ENCODE results near the gene RPS6KL1. TPM values are rescaled to one million over a fixed set of nuclear protein-coding genes. Genes with fewer than 3 reads are reported as not detected.
A peak's percentile ranks its signal among the peaks of the same experiment; 100 is the strongest.

Gene RPS6KL1
- total RNA-seq, 1 experiment from 2014 or later = 18.8 TPM

GRCh38 chr14:74934476-74935359 is 11.7 kb upstream of the RPS6KL1 start:
- H3K27ac ChIP-seq (ENCODE audit: insufficient read length, low read depth, low read length) = no peak overlapping the region
- no peak for TF ChIP-seq CTCF (conservative IDR thresholded peaks at IDR 0.05)
- 0 out of 4 replicates have a peak, but pooled peaks cover 0 to 3% of the 10 kb centered on the region in 2 experiments for H3K4me1 Mint-ChIP-seq
- no peaks in the 10 kb centered on the region for H3K79me1 ChIP-seq (ENCODE audit: insufficient read depth, low read depth, low read length, poor library complexity, severe bottlenecking)
- no peaks in the 10 kb centered on the region for H4K20me1 ChIP-seq (ENCODE audit: control insufficient read depth, insufficient read depth, insufficient read length)
- H2BK5ac ChIP-seq (ENCODE audit: insufficient read length, low read length) = no peak overlapping the region
- H4K5ac ChIP-seq (ENCODE audit: insufficient read length, low read depth, low read length) = no peak overlapping the region
- H4K91ac ChIP-seq (ENCODE audit: insufficient read length, low read depth, low read length) = no peak overlapping the region
- H2BK12ac ChIP-seq (ENCODE audit: insufficient read length, low read depth, low read length) = no peak overlapping the region
- no peaks in the 10 kb centered on the region for H3K36me3 Mint-ChIP-seq (ENCODE audit: insufficient read depth in 1 of 3, low read depth in 3 of 3)
- no peak overlapping the region for H2AK5ac ChIP-seq (ENCODE audit: insufficient read length, low read length)
- no peak overlapping the region for H3K4me3 Mint-ChIP-seq
- no peak overlapping the region for H3K9ac ChIP-seq (ENCODE audit: extremely low read depth, insufficient read length, low read length)
- no peak overlapping the region for H3K23ac ChIP-seq (ENCODE audit: insufficient read length, low read depth, low read length)
- no peak overlapping the region for H2BK15ac ChIP-seq (ENCODE audit: low read depth, low read length)
- no peak overlapping the region; a peak in 1 of 7 replicates for H3K27ac Mint-ChIP-seq
- no peak overlapping the region for H3K18ac ChIP-seq (ENCODE audit: insufficient read length, low read depth, low read length)
- H3K9me3 ChIP-seq (ENCODE audit: control insufficient read depth, low read depth, low read length) = no peaks in the 10 kb centered on the region
- no peaks in the 10 kb centered on the region for H3K79me2 ChIP-seq (ENCODE audit: insufficient read depth, low read length)
- H3K4me2 ChIP-seq (ENCODE audit: insufficient read depth, insufficient read length, low read length) = no peak overlapping the region
- no peak overlapping the region for H3K14ac ChIP-seq (ENCODE audit: insufficient read depth, low read length)
- no CpG with 5 or more reads among the region's 26 CpGs for WGBS (ENCODE audit: extremely low coverage, insufficient read length, low lambda C conversion rate)
- H2BK120ac ChIP-seq (ENCODE audit: low read depth, low read length, poor library complexity, severe bottlenecking) = no peak overlapping the region
- no peaks in the 10 kb centered on the region for H3K27me3 ChIP-seq (ENCODE audit: insufficient read depth, low read length)
- DNase-seq = peak; percentile 31
- H2BK20ac ChIP-seq (ENCODE audit: low read depth, low read length, poor library complexity, severe bottlenecking) = no peak overlapping the region
- no peaks in the 10 kb centered on the region for H3K4me1 ChIP-seq (ENCODE audit: insufficient read depth, low read length)
- H3K56ac ChIP-seq (ENCODE audit: insufficient read length, low read depth, low read length) = no peak overlapping the region
- H3K4ac ChIP-seq (ENCODE audit: low read depth, low read length) = no peak overlapping the region
- H3K9me3 Mint-ChIP-seq = no peaks in the 10 kb centered on the region
- no peak overlapping the region for H2AFZ ChIP-seq (ENCODE audit: low read length)
- peaks cover 2% of the 10 kb centered on the region; the same call in 1 of the 2 replicates for H3K27me3 Mint-ChIP-seq (ENCODE audit: low read depth)
- H3T11ph ChIP-seq (ENCODE audit: low read length) = no peak overlapping the region
- H4K8ac ChIP-seq (replicated peaks; ENCODE audit: insufficient read length, low read depth, low read length) = no peak overlapping the region
- peaks cover 2% of the 10 kb centered on the region for H3K23me2 ChIP-seq (ENCODE audit: insufficient read length, low read depth, low read length, poor library complexity, severe bottlenecking)
